ENCODE data around the gene DNMT3B.
"Not testable (repeated sequence)": the region's sequence is repeated elsewhere in the genome, so short reads cannot be mapped to it uniquely, and the experiment has no call there.

The DNMT3B gene

GRCh38 chr20:32763202-32764004, 1.2 kb downstream of the DNMT3B start:
- no peak for DNase-seq

- DNase-seq, result no peak
Measured at GRCh38 chr20:32764005-32764960, 2.1 kb downstream of the DNMT3B start.

- DNase-seq, result not testable (repeated sequence)
Measured at GRCh38 chr20:32765230-32765875, 3.2 kb downstream of the DNMT3B start.

GRCh38 chr20:32767418-32768198, 5.4 kb downstream of the DNMT3B start:
- DNase-seq, result no peak

GRCh38 chr20:32772046-32772445, 9.9 kb downstream of the DNMT3B start:
- DNase-seq, result no peak

GRCh38 chr20:32773223-32773622, 11.0 kb downstream of the DNMT3B start:
- DNase-seq, result no peak

GRCh38 chr20:32773855-32774254, 11.7 kb downstream of the DNMT3B start:
- DNase-seq, result no peak

- DNase-seq, result no peak
Measured at GRCh38 chr20:32775336-32775991, 13.3 kb downstream of the DNMT3B start.

GRCh38 chr20:32777177-32777956, 15.2 kb downstream of the DNMT3B start:
- no peak for DNase-seq

- no peak for DNase-seq
Measured at GRCh38 chr20:32779500-32780211, 17.5 kb downstream of the DNMT3B start.

- DNase-seq, result no peak
Measured at GRCh38 chr20:32780278-32780677, 18.1 kb downstream of the DNMT3B start.

GRCh38 chr20:32780749-32781655, 18.8 kb downstream of the DNMT3B start:
- no peak for DNase-seq

GRCh38 chr20:32784369-32785080, 22.3 kb downstream of the DNMT3B start:
- no peak for DNase-seq

GRCh38 chr20:32786059-32786760, 24.0 kb downstream of the DNMT3B start:
- no peak for DNase-seq

GRCh38 chr20:32787168-32787567, 25.0 kb downstream of the DNMT3B start:
- DNase-seq, result no peak

GRCh38 chr20:32789896-32790750, 27.9 kb downstream of the DNMT3B start:
- peak; percentile 63 for DNase-seq

- no peak for DNase-seq
Measured at GRCh38 chr20:32790751-32791057, 28.5 kb downstream of the DNMT3B start.

All from activated CD4-positive, alpha-beta T cell treated with anti-CD3 and anti-CD28 coated beads for 1 hour (primary cell).